ENCODE results near the gene FASLG. TPM values are rescaled to one million over a fixed set of nuclear protein-coding genes. Genes with fewer than 3 reads are reported as not detected.

The FASLG gene
- total RNA-seq, 4 donors from 2014 or later: 0.35 to 1.5 TPM; not detected in 2

- no peak for DNase-seq
- TF ChIP-seq CTCF (IDR thresholded peaks at IDR 0.05): no peak
- no peak for TF ChIP-seq POLR2A (IDR thresholded peaks at IDR 0.05)
- H3K4me3 ChIP-seq: no peak overlapping the region
- H3K27ac ChIP-seq: no peak overlapping the region
- no peaks in the 10 kb centered on the region for H3K27me3 ChIP-seq
- H3K9me3 ChIP-seq: no peaks in the 10 kb centered on the region
- peaks cover 0 to 5% (median 0%) of the 10 kb centered on the region in 4 donors for H3K4me1 ChIP-seq
- H3K36me3 ChIP-seq: no peaks in the 10 kb centered on the region
Measured at GRCh38 chr1:172704420-172705210, 45.7 kb downstream of the FASLG start.

GRCh38 chr1:172708452-172708851 lies 49.5 kb downstream of the FASLG start:
- Histone ChIP-seq H3K27me3 (no peaks in the 10 kb centered on the region), H3K36me3 (no peaks in the 10 kb centered on the region), H3K27ac (no peak overlapping the region), H3K4me3 (no peak overlapping the region), H3K9me3 (no peaks in the 10 kb centered on the region), H3K4me1 (no peaks in the 10 kb centered on the region)
- no peak for DNase-seq
- TF ChIP-seq CTCF (IDR thresholded peaks at IDR 0.05) (no peak), POLR2A (IDR thresholded peaks at IDR 0.05) (no peak)

- Histone ChIP-seq H3K4me1 (no peaks in the 10 kb centered on the region), H3K27me3 (no peaks in the 10 kb centered on the region), H3K36me3 (no peaks in the 10 kb centered on the region), H3K4me3 (no peak overlapping the region), H3K9me3 (no peaks in the 10 kb centered on the region), H3K27ac (no peak overlapping the region)
- TF ChIP-seq POLR2A (IDR thresholded peaks at IDR 0.05): no peak
- no peak for TF ChIP-seq CTCF (IDR thresholded peaks at IDR 0.05)
- DNase-seq: no peak
Measured at GRCh38 chr1:172711558-172711957, 52.7 kb downstream of the FASLG start.

- Histone ChIP-seq H3K27me3 (no peaks in the 10 kb centered on the region), H3K4me3 (no peak overlapping the region), H3K9me3 (no peaks in the 10 kb centered on the region), H3K4me1 (no peaks in the 10 kb centered on the region), H3K36me3 (no peaks in the 10 kb centered on the region), H3K27ac (no peak overlapping the region)
- TF ChIP-seq POLR2A (IDR thresholded peaks at IDR 0.05): no peak
- TF ChIP-seq CTCF (IDR thresholded peaks at IDR 0.05): no peak
- DNase-seq: no peak
Measured at GRCh38 chr1:172713466-172713865, 54.6 kb downstream of the FASLG start.

Small RNA genes lying within 50 kb of the gene (small RNA-seq; reads per million reads assigned to genes)
- gene RNU6-693P: 0 reads per million in 2 donors

Other genes with a start within 250 kb of the FASLG start
- not detected for gene C1orf105, start 238.4 kb upstream of the FASLG start, total RNA-seq
- 10 to 100 TPM; 19.0 to 24.5 (median 20.4) TPM for gene PIGC, start 215.0 kb upstream of the FASLG start, total RNA-seq
- 10 to 100 TPM; 27.7 to 63.2 (median 42.9) TPM for gene SUCO, start 126.0 kb upstream of the FASLG start, total RNA-seq